ENCODE results near the gene GCN1.

The GCN1 gene

DNA sequence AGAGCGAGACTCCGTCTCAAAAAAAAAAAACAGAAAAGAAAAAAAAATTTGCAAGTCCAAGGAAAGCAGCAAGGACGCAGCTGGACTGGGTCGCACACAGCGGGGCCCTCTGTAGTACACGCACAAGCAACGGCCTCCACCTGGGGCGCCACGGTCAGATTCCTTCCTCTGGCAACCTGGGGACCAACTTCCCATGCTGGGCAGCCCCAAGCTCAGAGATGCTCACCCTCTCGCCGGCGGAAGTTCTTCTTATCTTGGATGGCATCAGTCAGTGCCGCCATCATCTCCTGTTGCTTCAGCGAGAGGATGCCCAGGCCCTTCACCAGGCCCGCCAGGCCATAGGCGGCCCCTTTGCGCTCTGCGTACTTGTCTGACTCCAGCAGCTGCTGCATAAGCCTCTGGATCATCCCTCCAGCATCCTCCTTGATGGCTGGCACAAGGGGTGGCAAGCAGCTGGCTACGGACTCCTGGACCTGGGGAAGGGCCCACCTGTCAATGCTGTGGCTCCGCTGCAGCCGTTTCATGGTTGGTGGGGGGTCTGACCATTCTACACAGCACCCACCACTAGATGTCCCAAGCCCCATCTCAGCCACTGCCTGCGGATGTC lies 43.5 kb downstream of the GCN1 start:
- H3K4me3 Mint-ChIP-seq: no peak overlapping the region
- H3K36me3 Mint-ChIP-seq (ENCODE audit: insufficient read depth): peaks cover 89% of the 10 kb centered on the region
- peaks cover 0 to 1% of the 10 kb centered on the region in 2 donors for H3K4me1 Mint-ChIP-seq (ENCODE audit: low read depth in 2 of 2)
- no peak for ATAC-seq (replicated peaks)
- no peaks in the 10 kb centered on the region for H3K27me3 Mint-ChIP-seq
- DNase-seq: no peak
- no peaks in the 10 kb centered on the region for H3K9me3 Mint-ChIP-seq
- no peak overlapping the region for H3K27ac Mint-ChIP-seq

GRCh38 chr12:120148011-120148410 lies 46.5 kb downstream of the GCN1 start:
- ATAC-seq (replicated peaks): no peak
- Mint-ChIP-seq H3K9me3 (no peaks in the 10 kb centered on the region), H3K4me3 (no peak overlapping the region), H3K27ac (peak overlapping the region; percentile 46 to 77), H3K4me1 (ENCODE audit: low read depth in 2 of 2) (peaks cover 0 to 1% of the 10 kb centered on the region in 2 donors), H3K36me3 (ENCODE audit: insufficient read depth) (peaks cover 94% of the 10 kb centered on the region), H3K27me3 (no peaks in the 10 kb centered on the region)
- no peak for DNase-seq

DNA sequence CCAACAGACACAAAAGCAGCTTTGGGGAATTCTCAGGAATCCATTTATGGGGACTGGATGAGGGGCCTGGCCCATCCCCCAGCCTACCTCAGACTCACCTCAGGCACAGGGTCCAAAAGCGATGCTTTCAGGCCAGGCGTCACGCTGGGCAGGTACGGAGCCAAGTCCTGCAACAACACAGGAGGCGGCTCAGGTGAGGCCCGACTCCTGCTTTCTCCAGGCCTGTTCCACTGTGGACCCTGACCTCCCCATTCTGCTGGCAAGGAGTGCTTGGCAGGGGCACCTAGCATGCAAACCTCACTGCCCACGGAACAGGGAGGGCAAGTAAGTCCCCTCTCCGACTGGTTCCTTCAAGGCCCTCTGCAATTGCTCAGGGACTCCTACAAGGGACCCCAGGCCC lies 49.4 kb downstream of the GCN1 start:
- H3K27ac Mint-ChIP-seq: no peak overlapping the region
- no peaks in the 10 kb centered on the region for H3K27me3 Mint-ChIP-seq
- DNase-seq: no peak
- no peak for ATAC-seq (replicated peaks)
- H3K9me3 Mint-ChIP-seq: no peaks in the 10 kb centered on the region
- no peak overlapping the region for H3K4me3 Mint-ChIP-seq
- H3K36me3 Mint-ChIP-seq (ENCODE audit: insufficient read depth): peaks cover 96% of the 10 kb centered on the region
- H3K4me1 Mint-ChIP-seq (ENCODE audit: low read depth in 2 of 2): peaks cover 0 to 1% of the 10 kb centered on the region in 2 donors

DNA sequence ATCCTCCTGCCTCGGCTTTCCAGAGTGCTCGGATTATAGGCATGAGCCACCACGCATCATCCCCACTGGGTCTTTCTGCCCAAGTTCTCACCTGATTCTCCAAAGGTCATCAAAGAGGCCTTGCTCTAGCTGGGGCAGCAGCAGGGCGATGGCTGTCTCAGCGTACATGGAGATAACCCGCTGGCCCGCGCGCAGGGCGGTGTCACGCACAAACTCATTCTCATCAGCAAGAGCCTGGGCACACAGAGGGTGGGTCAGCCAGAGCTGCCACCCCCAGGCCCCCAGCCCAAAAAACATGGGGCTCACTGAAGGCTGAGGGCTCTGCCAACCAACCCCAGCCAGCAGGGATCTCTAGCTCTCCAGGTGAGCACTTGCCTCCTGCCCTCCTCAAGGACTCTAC lies 50.3 kb downstream of the GCN1 start:
- H3K27me3 Mint-ChIP-seq: no peaks in the 10 kb centered on the region
- H3K9me3 Mint-ChIP-seq: no peaks in the 10 kb centered on the region

GRCh38 chr12:120142231-120142877 lies 52.2 kb downstream of the GCN1 start:
- Mint-ChIP-seq H3K4me3 (no peak overlapping the region), H3K9me3 (no peaks in the 10 kb centered on the region), H3K4me1 (ENCODE audit: low read depth in 2 of 2) (no peaks in the 10 kb centered on the region), H3K27ac (no peak overlapping the region), H3K27me3 (no peaks in the 10 kb centered on the region), H3K36me3 (ENCODE audit: insufficient read depth) (peaks cover 86% of the 10 kb centered on the region)
- DNase-seq: no peak
- no peak for ATAC-seq (replicated peaks)

More for the DNA sequence above, 50.3 kb downstream of the GCN1 start:
- Mint-ChIP-seq H3K27ac (no peak overlapping the region), H3K36me3 (ENCODE audit: insufficient read depth) (peaks cover 92% of the 10 kb centered on the region), H3K4me3 (no peak overlapping the region), H3K4me1 (ENCODE audit: low read depth in 2 of 2) (peaks cover 0 to 1% of the 10 kb centered on the region in 2 donors)
- no peak for DNase-seq
- no peak for ATAC-seq (replicated peaks)

DNA sequence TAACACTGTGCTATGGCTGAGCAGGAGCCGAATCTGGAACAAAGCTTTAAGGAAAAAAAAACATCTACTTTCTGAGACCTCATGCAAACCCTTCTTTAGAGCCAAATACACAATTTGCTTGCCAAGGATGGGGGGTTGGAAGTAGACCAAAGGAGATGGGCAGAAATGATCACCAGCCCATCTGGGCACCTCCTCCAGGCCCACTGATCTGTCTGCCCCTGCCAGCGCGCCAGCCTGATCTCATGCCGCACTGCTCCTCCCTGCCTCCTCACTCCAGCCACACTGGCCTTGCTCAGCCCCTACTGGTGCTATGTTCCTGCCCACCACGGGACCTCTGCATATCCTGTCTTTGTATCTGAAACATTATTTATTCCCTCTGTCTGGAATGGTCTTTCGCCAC lies 53.2 kb downstream of the GCN1 start:
- no peak overlapping the region for H3K27ac Mint-ChIP-seq

GRCh38 chr12:120140603-120141002 lies 53.9 kb downstream of the GCN1 start:
- no peak for DNase-seq
- Mint-ChIP-seq H3K9me3 (no peaks in the 10 kb centered on the region), H3K36me3 (ENCODE audit: insufficient read depth) (peaks cover 87% of the 10 kb centered on the region), H3K27me3 (no peaks in the 10 kb centered on the region), H3K4me1 (ENCODE audit: low read depth in 2 of 2) (no peaks in the 10 kb centered on the region), H3K27ac (no peak overlapping the region), H3K4me3 (no peak overlapping the region)
- no peak for ATAC-seq (replicated peaks)

More for the DNA sequence above, 53.2 kb downstream of the GCN1 start:
- Mint-ChIP-seq H3K9me3 (no peaks in the 10 kb centered on the region), H3K27me3 (no peaks in the 10 kb centered on the region), H3K4me3 (no peak overlapping the region), H3K4me1 (ENCODE audit: low read depth in 2 of 2) (no peaks in the 10 kb centered on the region), H3K36me3 (ENCODE audit: insufficient read depth) (peaks cover 85% of the 10 kb centered on the region)
- DNase-seq (no peak), ATAC-seq (replicated peaks) (no peak)

- no peaks in the 10 kb centered on the region for H3K27me3 Mint-ChIP-seq
- ATAC-seq (replicated peaks): no peak
- H3K27ac Mint-ChIP-seq: no peak overlapping the region
- H3K9me3 Mint-ChIP-seq: no peaks in the 10 kb centered on the region
- DNase-seq: no peak
- H3K36me3 Mint-ChIP-seq (ENCODE audit: insufficient read depth): peaks cover 87% of the 10 kb centered on the region
- no peaks in the 10 kb centered on the region for H3K4me1 Mint-ChIP-seq (ENCODE audit: low read depth in 2 of 2)
- H3K4me3 Mint-ChIP-seq: no peak overlapping the region
Measured at GRCh38 chr12:120139958-120140357, 54.6 kb downstream of the GCN1 start.

- no peak for ATAC-seq (replicated peaks)
Measured at GRCh38 chr12:120138366-120138765, 56.1 kb downstream of the GCN1 start.

GRCh38 chr12:120137833-120138232 lies 56.7 kb downstream of the GCN1 start:
- Mint-ChIP-seq H3K27ac (no peak overlapping the region), H3K27me3 (no peaks in the 10 kb centered on the region), H3K9me3 (no peaks in the 10 kb centered on the region)

More at GRCh38 chr12:120138366-120138765, 56.1 kb downstream of the GCN1 start:
- H3K4me3 Mint-ChIP-seq: no peak overlapping the region
- H3K4me1 Mint-ChIP-seq (ENCODE audit: low read depth in 2 of 2): no peaks in the 10 kb centered on the region
- no peak for DNase-seq
- peaks cover 80% of the 10 kb centered on the region for H3K36me3 Mint-ChIP-seq (ENCODE audit: insufficient read depth)
- no peaks in the 10 kb centered on the region for H3K9me3 Mint-ChIP-seq
- H3K27ac Mint-ChIP-seq: no peak overlapping the region
- H3K27me3 Mint-ChIP-seq: no peaks in the 10 kb centered on the region

DNA sequence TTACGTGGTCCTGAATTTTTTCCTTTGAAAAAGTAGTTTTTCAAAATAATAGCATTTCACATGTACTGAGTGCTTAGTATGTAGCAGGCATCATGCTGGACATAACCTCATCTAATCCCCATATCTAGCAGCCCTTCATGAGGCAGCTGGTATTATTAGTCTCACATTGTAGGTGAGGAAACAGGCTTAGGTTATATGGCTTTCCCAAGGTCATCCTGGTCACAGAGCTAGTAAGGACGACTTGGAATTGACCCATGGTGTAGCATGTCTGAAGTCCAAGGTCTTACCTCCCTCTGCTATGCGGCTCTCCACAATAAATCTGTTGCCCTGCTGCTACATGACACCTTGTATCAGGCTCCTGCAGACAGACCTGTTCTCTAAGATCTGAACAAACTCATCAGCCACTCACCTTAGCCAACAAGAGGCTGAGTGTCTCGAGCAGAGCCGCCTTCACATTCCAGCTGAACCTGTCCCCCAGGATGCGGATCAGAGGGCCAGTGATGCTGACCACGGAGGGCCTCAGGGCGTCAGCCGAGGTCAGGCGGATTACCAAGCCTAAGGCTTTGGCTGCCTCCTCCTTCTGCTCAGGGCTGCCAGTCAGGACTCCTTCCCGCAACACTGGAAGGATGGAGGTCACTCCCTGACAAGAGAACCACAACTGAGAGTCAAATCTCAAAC lies 58.3 kb downstream of the GCN1 start:
- no peak overlapping the region for H3K27ac Mint-ChIP-seq
- ATAC-seq (replicated peaks) (no peak), DNase-seq (no peak)
- H3K9me3 Mint-ChIP-seq: no peaks in the 10 kb centered on the region
- peaks cover 0 to 2% of the 10 kb centered on the region in 2 donors for H3K4me1 Mint-ChIP-seq (ENCODE audit: low read depth in 2 of 2)
- no peaks in the 10 kb centered on the region for H3K27me3 Mint-ChIP-seq
- H3K36me3 Mint-ChIP-seq (ENCODE audit: insufficient read depth): peaks cover 69% of the 10 kb centered on the region
- no peak overlapping the region for H3K4me3 Mint-ChIP-seq

More at GRCh38 chr12:120137833-120138232, 56.7 kb downstream of the GCN1 start:
- ATAC-seq (replicated peaks) (no peak), DNase-seq (no peak)
- no peaks in the 10 kb centered on the region for H3K4me1 Mint-ChIP-seq (ENCODE audit: low read depth in 2 of 2)
- H3K4me3 Mint-ChIP-seq: no peak overlapping the region
- peaks cover 77% of the 10 kb centered on the region for H3K36me3 Mint-ChIP-seq (ENCODE audit: insufficient read depth)

DNA sequence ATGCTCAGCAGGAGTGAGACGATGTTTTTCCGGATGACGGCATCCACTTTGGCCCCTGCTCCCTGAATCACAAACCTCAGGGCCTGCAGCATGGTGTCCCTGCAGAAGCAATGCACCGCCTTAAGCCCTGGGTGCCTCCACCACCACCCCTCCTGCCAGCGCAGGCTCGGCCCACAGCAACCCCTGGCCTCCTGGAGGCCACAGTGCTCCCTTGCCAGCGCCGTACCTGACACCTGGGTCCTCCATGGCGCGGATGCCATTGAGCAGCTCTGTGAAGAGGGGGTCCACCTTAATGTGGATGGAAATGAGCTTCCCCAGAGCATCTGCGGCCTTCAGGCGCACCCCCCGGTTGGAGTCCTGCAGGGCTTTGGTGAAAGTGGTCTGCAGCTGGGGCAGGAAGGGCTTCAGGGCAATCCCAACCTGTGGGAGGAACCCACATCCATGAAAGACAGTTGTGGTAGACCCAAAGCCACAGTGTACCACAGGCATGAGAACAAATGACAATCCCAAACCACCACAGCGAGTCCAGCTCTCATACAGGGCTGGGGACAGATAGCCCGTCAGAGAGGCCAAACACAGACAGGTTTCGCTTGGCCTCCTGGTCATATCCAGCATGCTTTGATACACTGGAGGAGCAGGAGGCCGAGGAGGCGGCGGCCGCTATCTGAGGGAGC lies 60.1 kb downstream of the GCN1 start:
- ATAC-seq (replicated peaks) (no peak), DNase-seq (no peak)
- Mint-ChIP-seq H3K4me1 (ENCODE audit: low read depth in 2 of 2) (peaks cover 0 to 2% of the 10 kb centered on the region in 2 donors), H3K36me3 (ENCODE audit: insufficient read depth) (peaks cover 73% of the 10 kb centered on the region), H3K9me3 (no peaks in the 10 kb centered on the region), H3K27ac (no peak overlapping the region), H3K27me3 (no peaks in the 10 kb centered on the region), H3K4me3 (no peak overlapping the region)

DNA sequence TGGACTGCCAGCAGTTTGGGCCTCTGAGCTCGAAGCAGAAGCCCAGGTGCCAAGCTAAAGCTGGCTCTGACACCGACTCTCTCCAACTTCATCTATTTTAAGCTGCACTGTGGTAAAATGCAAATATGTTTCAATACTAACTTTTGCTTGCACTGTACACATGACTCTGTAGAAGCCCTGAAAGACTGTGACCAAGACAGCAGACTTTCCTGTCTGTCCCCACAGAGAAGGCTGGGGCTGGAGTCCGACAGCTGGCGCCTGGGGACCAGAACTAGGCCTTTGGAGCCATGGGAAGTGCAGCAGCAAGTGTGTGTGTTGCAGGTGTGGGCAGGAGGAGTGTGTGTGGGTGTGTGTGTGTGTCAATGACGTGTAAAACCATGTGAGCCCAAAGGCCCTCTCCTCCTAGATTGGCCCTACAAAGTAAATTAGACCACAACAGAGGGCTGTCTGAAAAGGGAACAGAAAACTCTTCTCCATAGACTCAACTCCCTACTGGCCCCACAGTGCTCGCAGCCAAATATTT lies 61.6 kb downstream of the GCN1 start:
- ATAC-seq (replicated peaks) (no peak), DNase-seq (no peak)
- Mint-ChIP-seq H3K27me3 (no peaks in the 10 kb centered on the region), H3K4me1 (ENCODE audit: low read depth in 2 of 2) (peaks cover 0 to 2% of the 10 kb centered on the region in 2 donors), H3K4me3 (no peak overlapping the region), H3K27ac (no peak overlapping the region), H3K9me3 (no peaks in the 10 kb centered on the region), H3K36me3 (ENCODE audit: insufficient read depth) (peaks cover 77% of the 10 kb centered on the region)
